A549 (cell line): ENCODE results near the gene GFM2.

Experiments used
- CTCF ChIP-seq: fragments of >200 bp; sonication (Bioruptor Twin); formaldehyde crosslinking; IDR thresholded peaks from 3 replicates; pipeline ENCODE4 v1.5.1; 2016
- ELK1 ChIP-seq: fragments of 150-350 bp; IDR thresholded peaks from 2 replicates; pipeline ENCODE4 v1.6.1; 2014; ENCODE audit warnings: low read depth, mild to moderate bottlenecking, low read length
- EP300 ChIP-seq, 2 experiments: fragments of >200 bp; sonication (Bioruptor Twin); formaldehyde crosslinking; IDR thresholded peaks; 2 replicates in 1 of 2; 3 replicates in 1 of 2; pipeline ENCODE4 v1.6.1; 2016 to 2017
- HDAC2 ChIP-seq: fragments of 200-600 bp; sonication (generic); IDR thresholded peaks from 2 replicates; pipeline ENCODE4 v1.6.1; 2016
- JUN ChIP-seq, 2 experiments: fragments of >200 bp; sonication (Bioruptor Twin); formaldehyde crosslinking; IDR thresholded peaks; 2 replicates in 1 of 2; 3 replicates in 1 of 2; pipeline ENCODE4 v1.6.1; 2016 to 2017
- MAX ChIP-seq: IDR thresholded peaks from 2 replicates; pipeline ENCODE4 v1.6.1; 2012
- PBX3 ChIP-seq: IDR thresholded peaks from 2 replicates; pipeline ENCODE4 v1.6.1; 2012
- PHF8 ChIP-seq: fragments of 200-600 bp; sonication (generic); IDR thresholded peaks from 2 replicates; pipeline ENCODE4 v1.6.1; 2016; ENCODE audit warnings: low read depth, mild to moderate bottlenecking, antibody characterized with exemption, moderate library complexity, borderline replicate concordance
- RCOR1 ChIP-seq: fragments of 150-350 bp; IDR thresholded peaks from 2 replicates; pipeline ENCODE4 v1.6.1; 2014; ENCODE audit warnings: antibody characterized with exemption, low read length, low read depth

- TF ChIP-seq PBX3 (no peak), CTCF (no peak), ELK1 (no peak), JUN (IDR thresholded peaks at IDR 0.05) (no peak), RCOR1 (no peak), PHF8 (no peak), EP300 (IDR thresholded peaks at IDR 0.05) (peak in 1 of 2 experiments; percentile 31; a peak in 1 of 5 replicates), HDAC2 (no peak), MAX (no peak)
These were observed 4.3 kb downstream of the GFM2 start for GRCh38 chr5:74762599-74762998.
